OCI-LY3 (cell line): ENCODE results near the gene DST.

ENCODE experiments used
- CTCF ChIP-seq: fragments of 200-600, 300-600 bp; sonication (generic); IDR thresholded peaks from 2 replicates; pipeline ENCODE4 v1.5.1; 2014; ENCODE audit warnings: antibody characterized with exemption, low read length, low read depth
- EZH2phosphoT487 ChIP-seq: fragments of 200-600 bp; shearing (Covaris generic); IDR thresholded peaks from 2 replicates; pipeline ENCODE4 v1.6.1; 2018; ENCODE audit warnings: antibody characterized with exemption, mixed run types, low read depth

GRCh38 chr6:56483929-56484328, 158.8 kb downstream of the DST start:
- TF ChIP-seq CTCF: no peak
- no peak for TF ChIP-seq EZH2phosphoT487
